Spleen (tissue), 11 donors: ENCODE data around the gene FNDC3A. TPM values are rescaled to one million over a fixed set of nuclear protein-coding genes. Genes with fewer than 3 reads are reported as not detected.

ENCODE experiments used
- DNase-seq: peaks from one replicate; pipeline ENCODE4 v3.0.0-alpha.2; 2020
- H3K27ac ChIP-seq, 8 donors: fragments of 200-600 bp; sonication (generic) in 7 of 8; 1 replicate in 4 of 8; 2 replicates in 4 of 8; pipeline versions ENCODE4 v1.5.0 to v1.8.0; 2016 to 2021; ENCODE audit warnings: inconsistent platforms in 4 of 8, mild to moderate bottlenecking in 4 of 8, moderate library complexity in 1 of 8
- H3K27me3 ChIP-seq, 7 donors: fragments of 200-600 bp; sonication (generic) in 6 of 7; replicated peaks in 1 of 7; 1 replicate in 4 of 7; 2 replicates in 3 of 7; pipeline versions ENCODE4 v1.5.0 to v1.8.0; 2016 to 2021; ENCODE audit warnings: inconsistent platforms in 3 of 7, mild to moderate bottlenecking in 1 of 7
- H3K36me3 ChIP-seq, 6 donors: fragments of 200-600 bp; sonication (generic) in 5 of 6; 1 replicate in 4 of 6; 2 replicates in 2 of 6; pipeline versions ENCODE4 v1.5.0 to v1.8.0; 2016 to 2021; ENCODE audit warnings: inconsistent platforms in 2 of 6
- H3K4me1 ChIP-seq, 6 donors: fragments of 200-600 bp; sonication (generic) in 5 of 6; 1 replicate in 3 of 6; 2 replicates in 3 of 6; pipeline versions ENCODE4 v1.5.0 to v1.8.0; 2016 to 2021; ENCODE audit warnings: inconsistent platforms in 3 of 6
- H3K4me3 ChIP-seq, 8 donors: fragments of 200-600 bp; sonication (generic) in 7 of 8; 1 replicate in 4 of 8; 2 replicates in 4 of 8; pipeline versions ENCODE4 v1.5.0 to v1.8.0; 2016 to 2021; ENCODE audit warnings: inconsistent platforms in 4 of 8, mild to moderate bottlenecking in 4 of 8, moderate library complexity in 2 of 8
- H3K9me3 ChIP-seq, 8 donors: fragments of 200-600 bp; sonication (generic) in 7 of 8; 1 replicate in 4 of 8; 2 replicates in 4 of 8; pipeline versions ENCODE4 v1.5.0 to v1.8.0; 2016 to 2021; ENCODE audit warnings: inconsistent platforms in 4 of 8
- POLR2A ChIP-seq, 3 donors: fragments of 450-650 bp; IDR thresholded peaks; one replicate each; pipeline ENCODE4 v1.5.1; 2017; ENCODE audit warnings: antibody characterized with exemption in 3 of 3, mild to moderate bottlenecking in 1 of 3
- POLR2AphosphoS5 ChIP-seq, 3 donors: sonication (generic); formaldehyde crosslinking; IDR thresholded peaks; one replicate each; pipeline ENCODE4 v1.5.1; 2017; ENCODE audit warnings: antibody characterized with exemption in 3 of 3
- WGBS, 5 donors: extraction: QIAGEN DNeasy Blood & Tissue Kit in 3 of 5; methylation state at CpG; one replicate each; pipeline versions ENCODE4 v1.1.5 to v1.1.7; 2013 to 2018; 5-methylcytosine and 5-hydroxymethylcytosine counted together
- intact Hi-C: fragments of 100-400 bp; cut with DNase I; formaldehyde crosslinking; loops from one replicate; pipeline ENCODE4 v1.15.0; 2023; ENCODE audit warnings: low total_unique reads
- polyA plus RNA-seq, 3 donors: library from polyadenylated mRNA; stranded (reverse); fragments of 200-250 nt; gene quantifications; one replicate each; pipeline ENCODE4 v1.2.1, GENCODE V29; 2013
- total RNA-seq, 7 donors: library from RNA; depleted of rRNA in 3 of 7; stranded (reverse); fragments of >200 nt in 3 of 7; fragmentation: NEBNext Ultra II Directional in 4 of 7; extraction: Animal tissue kit (Norgen Biotek cat#: 25700) in 4 of 7; gene quantifications; one replicate each; pipeline versions ENCODE4 v1.1.0 to v1.2.1, GENCODE V29; 2016 to 2021
- TF ChIP-seq, protein P1 (sequence below), 11 experiments: fragments of 200-600 bp in 7 of 11; fragments of 450-650 bp in 4 of 11; sonication (generic) in 4 of 11; IDR thresholded peaks in 8 of 11; conservative IDR thresholded peaks in 3 of 11; 1 replicate in 7 of 11; 2 replicates in 4 of 11; pipeline versions ENCODE4 v1.4.0 to v1.8.0; 2016 to 2021; ENCODE audit warnings: antibody characterized with exemption in 11 of 11, inconsistent platforms in 4 of 11, mild to moderate bottlenecking in 1 of 11
- donor health status: healthy with polysubstance abuse.
- donor health status: DM: no; HTN: no; CAD: no; lungs with moderate emphysema.
- donor health status: DM: no; HTN: no; CAD: no.
- donor health status: Bipolar disorder and iron deficiency.
- donor health status: healthy.
- donor health status: DM: no; HTN: no; CAD: no.
- donor health status: DM: yes; HTN: yes; CAD: no.

Gene FNDC3A
- total and polyA plus RNA-seq, 10 donors: 11.2 to 83.7 (median 53.8) TPM

DNA sequence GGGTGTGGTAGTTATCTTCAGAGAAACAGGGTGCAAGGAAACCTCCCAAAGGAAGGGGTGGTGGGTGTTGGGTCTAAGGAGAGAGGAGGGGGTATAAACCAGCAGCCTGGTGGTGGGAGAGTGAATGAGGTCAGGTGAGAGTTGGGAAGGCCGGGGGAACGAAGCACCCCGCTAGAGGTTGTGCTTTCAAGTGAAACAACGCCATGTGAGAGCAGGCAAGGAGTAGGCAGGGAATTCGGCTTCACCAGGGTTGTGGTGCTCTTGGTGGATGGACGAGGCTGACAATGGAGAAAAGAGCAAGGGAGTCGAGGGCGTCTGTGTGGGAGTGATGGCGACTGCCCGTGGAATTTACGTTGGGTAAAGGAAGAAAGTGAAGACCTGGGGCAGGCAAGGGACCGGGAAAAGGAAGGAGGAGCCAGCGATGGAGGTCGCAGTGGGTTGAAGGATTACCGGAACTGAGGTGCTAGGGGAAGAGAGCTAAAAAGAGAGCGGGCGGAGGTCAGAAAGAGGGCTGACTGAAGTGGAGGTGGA lies 242.3 kb downstream of the FNDC3A start:
- peaks cover 0 to 70% (median 37%) of the 10 kb centered on the region in 6 donors for H3K4me1 ChIP-seq
- H3K27me3 ChIP-seq: peaks cover 0 to 61% (median 37%) of the 10 kb centered on the region in 7 donors
- H3K4me3 ChIP-seq: no peak overlapping the region
- no peaks in the 10 kb centered on the region for H3K9me3 ChIP-seq
- no peak overlapping the region for H3K27ac ChIP-seq
- TF ChIP-seq, protein P1, sequence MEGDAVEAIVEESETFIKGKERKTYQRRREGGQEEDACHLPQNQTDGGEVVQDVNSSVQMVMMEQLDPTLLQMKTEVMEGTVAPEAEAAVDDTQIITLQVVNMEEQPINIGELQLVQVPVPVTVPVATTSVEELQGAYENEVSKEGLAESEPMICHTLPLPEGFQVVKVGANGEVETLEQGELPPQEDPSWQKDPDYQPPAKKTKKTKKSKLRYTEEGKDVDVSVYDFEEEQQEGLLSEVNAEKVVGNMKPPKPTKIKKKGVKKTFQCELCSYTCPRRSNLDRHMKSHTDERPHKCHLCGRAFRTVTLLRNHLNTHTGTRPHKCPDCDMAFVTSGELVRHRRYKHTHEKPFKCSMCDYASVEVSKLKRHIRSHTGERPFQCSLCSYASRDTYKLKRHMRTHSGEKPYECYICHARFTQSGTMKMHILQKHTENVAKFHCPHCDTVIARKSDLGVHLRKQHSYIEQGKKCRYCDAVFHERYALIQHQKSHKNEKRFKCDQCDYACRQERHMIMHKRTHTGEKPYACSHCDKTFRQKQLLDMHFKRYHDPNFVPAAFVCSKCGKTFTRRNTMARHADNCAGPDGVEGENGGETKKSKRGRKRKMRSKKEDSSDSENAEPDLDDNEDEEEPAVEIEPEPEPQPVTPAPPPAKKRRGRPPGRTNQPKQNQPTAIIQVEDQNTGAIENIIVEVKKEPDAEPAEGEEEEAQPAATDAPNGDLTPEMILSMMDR (IDR thresholded peaks at IDR 0.05 in 8 of 11, conservative IDR thresholded peaks at IDR 0.05 in 3 of 11): no peak
- no peak for TF ChIP-seq POLR2A (IDR thresholded peaks at IDR 0.05)
- no peak for TF ChIP-seq POLR2AphosphoS5 (IDR thresholded peaks at IDR 0.05)
- H3K36me3 ChIP-seq: no peaks in the 10 kb centered on the region
- WGBS, 5 donors: 62 to 75% (median 72%) methylated on average over 17 of the region's 17 CpGs
- intact Hi-C loops: no loop called here
- DNase-seq: no peak

DNA sequence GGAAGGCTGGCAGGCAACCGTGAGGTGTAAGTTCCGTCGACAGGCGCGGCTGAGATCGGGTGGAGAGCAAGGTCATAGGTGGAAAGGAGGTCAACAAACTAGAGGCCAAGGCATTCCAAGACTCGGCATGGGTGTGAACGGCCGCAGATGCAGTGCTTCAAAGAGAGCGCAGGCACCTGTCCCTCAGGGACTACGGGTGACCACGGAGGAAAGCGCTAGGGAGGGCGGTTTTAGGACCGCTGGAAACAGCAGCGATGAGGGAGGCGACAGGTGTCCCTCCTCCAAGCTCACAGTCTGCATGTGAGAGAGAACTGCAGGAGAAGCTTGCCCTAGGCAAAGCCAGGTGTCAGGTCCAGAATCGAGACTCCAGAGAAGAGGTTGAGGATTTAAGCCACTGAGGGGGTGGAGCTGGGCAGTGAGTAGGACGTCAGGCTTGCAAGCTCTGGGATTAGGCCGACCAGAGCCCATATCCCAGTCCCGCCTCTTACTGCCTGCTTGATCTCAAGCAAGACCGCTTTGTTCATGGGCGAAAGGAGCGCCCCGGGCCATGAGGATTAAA lies 242.9 kb downstream of the FNDC3A start:
- Histone ChIP-seq H3K9me3 (no peaks in the 10 kb centered on the region), H3K27ac (no peak overlapping the region), H3K4me1 (peaks cover 0 to 65% (median 35%) of the 10 kb centered on the region in 6 donors), H3K4me3 (peak overlapping the region in 1 of 8 donors; percentile 4), H3K36me3 (no peaks in the 10 kb centered on the region), H3K27me3 (peaks cover 0 to 61% (median 37%) of the 10 kb centered on the region in 7 donors)
- WGBS, 5 donors: 54 to 67% (median 61%) methylated on average over 25 of the region's 25 CpGs
- TF ChIP-seq POLR2A (IDR thresholded peaks at IDR 0.05): no peak
- TF ChIP-seq, protein P1 (IDR thresholded peaks at IDR 0.05 in 8 of 11, conservative IDR thresholded peaks at IDR 0.05 in 3 of 11): no peak
- TF ChIP-seq POLR2AphosphoS5 (IDR thresholded peaks at IDR 0.05): no peak
- intact Hi-C loops: no loop called here
- no peak for DNase-seq

DNA sequence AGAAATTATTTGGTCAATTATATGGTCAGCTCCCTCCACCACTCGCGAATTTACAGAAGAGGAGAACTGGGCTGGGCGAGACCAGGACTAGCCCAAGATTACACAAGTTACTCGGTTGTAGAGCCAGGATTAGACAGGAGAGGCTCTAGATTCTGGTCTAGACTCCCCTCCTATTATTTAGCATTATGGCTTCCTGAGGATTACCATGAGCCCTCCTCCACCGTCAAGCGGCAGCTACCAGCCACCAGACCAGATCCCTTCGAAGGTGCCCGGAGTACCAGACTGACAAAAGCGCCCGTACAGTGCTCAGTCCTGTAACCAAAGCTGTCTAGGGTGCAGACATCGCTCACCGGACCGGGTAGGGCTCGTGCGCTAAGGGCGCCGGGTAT lies 243.9 kb downstream of the FNDC3A start:
- Histone ChIP-seq H3K4me3 (peak overlapping the region; percentile 13 to 74 (median 50)), H3K27ac (no peak overlapping the region), H3K27me3 (peaks cover 0 to 65% (median 37%) of the 10 kb centered on the region in 7 donors), H3K36me3 (no peaks in the 10 kb centered on the region), H3K4me1 (peaks cover 0 to 54% (median 32%) of the 10 kb centered on the region in 6 donors), H3K9me3 (no peaks in the 10 kb centered on the region)
- no peak for DNase-seq
- TF ChIP-seq POLR2A (IDR thresholded peaks at IDR 0.05) (no peak), POLR2AphosphoS5 (IDR thresholded peaks at IDR 0.05) (no peak)
- TF ChIP-seq, protein P1 (IDR thresholded peaks at IDR 0.05 in 8 of 11, conservative IDR thresholded peaks at IDR 0.05 in 3 of 11): no peak
- WGBS, 5 donors: 17 to 23% (median 21%) methylated on average over 17 of the region's 17 CpGs
- intact Hi-C loops: no loop called here

DNA sequence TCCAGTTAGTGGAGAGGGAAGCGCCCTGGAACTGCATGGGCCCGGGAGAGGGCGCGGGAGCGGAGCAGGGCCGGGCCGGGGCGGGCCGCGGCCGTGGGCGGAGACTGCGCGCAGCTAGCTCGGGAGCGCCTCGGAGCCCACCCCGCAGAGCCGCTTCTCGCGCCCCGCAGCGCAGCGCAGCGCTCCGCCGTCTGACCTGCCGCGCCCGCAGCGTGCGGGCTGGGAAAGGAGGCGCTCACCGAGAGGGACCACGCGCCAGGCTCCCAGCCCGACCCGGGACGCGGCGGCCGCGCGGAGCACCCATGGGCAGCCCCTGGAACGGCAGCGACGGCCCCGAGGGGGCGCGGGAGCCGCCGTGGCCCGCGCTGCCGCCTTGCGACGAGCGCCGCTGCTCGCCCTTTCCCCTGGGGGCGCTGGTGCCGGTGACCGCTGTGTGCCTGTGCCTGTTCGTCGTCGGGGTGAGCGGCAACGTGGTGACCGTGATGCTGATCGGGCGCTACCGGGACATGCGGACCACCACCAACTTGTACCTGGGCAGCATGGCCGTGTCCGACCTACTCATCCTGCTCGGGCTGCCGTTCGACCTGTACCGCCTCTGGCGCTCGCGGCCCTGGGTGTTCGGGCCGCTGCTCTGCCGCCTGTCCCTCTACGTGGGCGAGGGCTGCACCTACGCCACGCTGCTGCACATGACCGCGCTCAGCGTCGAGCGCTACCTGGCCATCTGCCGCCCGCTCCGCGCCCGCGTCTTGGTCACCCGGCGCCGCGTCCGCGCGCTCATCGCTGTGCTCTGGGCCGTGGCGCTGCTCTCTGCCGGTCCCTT lies 244.5 kb downstream of the FNDC3A start, which contains the start of gene MLNR:
Gene MLNR (plus strand): TSS at position 303 of the 820 bp plus-strand sequence. CDS start 0 bp downstream, at position 303.
- 1 to 6% (median 4%) methylated on average over 39 to 111 of the region's 111 CpGs for WGBS, 5 donors
- H3K27me3 ChIP-seq: peaks cover 0 to 65% (median 37%) of the 10 kb centered on the region in 7 donors
- H3K36me3 ChIP-seq: no peaks in the 10 kb centered on the region
- intact Hi-C loops: no loop called here
- H3K4me1 ChIP-seq: peaks cover 0 to 48% (median 26%) of the 10 kb centered on the region in 6 donors
- H3K27ac ChIP-seq: no peak within 1 kb of the TSS
- no peaks in the 10 kb centered on the region for H3K9me3 ChIP-seq
- peak within 1 kb of the TSS; percentile 20 to 74 (median 50) for H3K4me3 ChIP-seq
- TF ChIP-seq, protein P1 (IDR thresholded peaks at IDR 0.05 in 8 of 11, conservative IDR thresholded peaks at IDR 0.05 in 3 of 11): peak in 1 of 11 experiments; percentile 16
- no peak for TF ChIP-seq POLR2AphosphoS5 (IDR thresholded peaks at IDR 0.05)
- DNase-seq: peak; percentile 85
